HL-60 (cell line): ENCODE data around the gene SPINK14.

ENCODE experiments used
- DNase-seq, 2 experiments: peaks; one replicate each; pipeline ENCODE4 v3.0.0-alpha.2; 2010 to 2020; ENCODE audit warnings: low read depth in 1 of 2, low spot score in 1 of 2
- H3K27ac ChIP-seq: fragments of 250-450 bp; sonication (Bioruptor Pico); replicated peaks from 2 replicates; pipeline ENCODE4 v1.5.1; 2020; ENCODE audit warnings: mild to moderate bottlenecking, moderate library complexity
- H3K27me3 ChIP-seq: fragments of 250-450 bp; sonication (Bioruptor Pico); 2 replicates; pipeline ENCODE4 v1.5.1; 2021; ENCODE audit warnings: mild to moderate bottlenecking, moderate library complexity; ENCODE audit not compliant: insufficient read depth, poor library complexity, severe bottlenecking
- H3K4me3 ChIP-seq: replicated peaks from 2 replicates; pipeline ENCODE4 v1.5.1; 2011; ENCODE audit warnings: mild to moderate bottlenecking, control low read depth, low read length; ENCODE audit not compliant: insufficient read depth
- CTCF ChIP-seq: IDR thresholded peaks from one replicate; pipeline ENCODE4 v1.5.1; 2011; ENCODE audit warnings: low read length, control low read depth, inconsistent platforms; ENCODE audit not compliant: insufficient read depth
- GABPA ChIP-seq: IDR thresholded peaks from 2 replicates; pipeline ENCODE4 v1.6.1; 2012; ENCODE audit warnings: low read depth
- POLR2AphosphoS5 ChIP-seq: IDR thresholded peaks from 2 replicates; pipeline ENCODE4 v1.6.1; 2012; ENCODE audit warnings: low read depth
- REST ChIP-seq: IDR thresholded peaks from 2 replicates; pipeline ENCODE4 v1.6.1; 2012; ENCODE audit warnings: low read depth; ENCODE audit not compliant: insufficient replicate concordance
- SPI1 ChIP-seq: IDR thresholded peaks from 2 replicates; pipeline ENCODE4 v1.6.1; 2012; ENCODE audit warnings: low read depth, mild to moderate bottlenecking, borderline replicate concordance

The SPINK14 gene

GRCh38 chr5:148205865-148206264 lies 37.5 kb downstream of the SPINK14 start:
- TF ChIP-seq REST (no peak), CTCF (no peak), SPI1 (no peak), GABPA (no peak), POLR2AphosphoS5 (no peak)
- no peak for DNase-seq
- Histone ChIP-seq H3K4me3 (no peak overlapping the region), H3K27ac (no peak overlapping the region), H3K27me3 (no peaks in the 10 kb centered on the region)

- no peak for DNase-seq
- no peak overlapping the region for H3K4me3 ChIP-seq
- no peak overlapping the region for H3K27ac ChIP-seq
- H3K27me3 ChIP-seq, result no peaks in the 10 kb centered on the region
- no peak for TF ChIP-seq REST
- TF ChIP-seq SPI1, result no peak
- no peak for TF ChIP-seq GABPA
- TF ChIP-seq CTCF, result no peak
- TF ChIP-seq POLR2AphosphoS5, result no peak
Observed at GRCh38 chr5:148206620-148207019, 38.3 kb downstream of the SPINK14 start.

GRCh38 chr5:148208226-148208625 lies 39.9 kb downstream of the SPINK14 start:
- DNase-seq, result no peak
- Histone ChIP-seq H3K27me3 (no peaks in the 10 kb centered on the region), H3K27ac (no peak overlapping the region), H3K4me3 (no peak overlapping the region)
- TF ChIP-seq REST (no peak), SPI1 (no peak), CTCF (no peak), GABPA (no peak), POLR2AphosphoS5 (no peak)
